Umbilical cord (tissue), 2 donors: ENCODE measurements around the gene SPTLC2. TPM values are rescaled to one million over a fixed set of nuclear protein-coding genes. Genes with fewer than 3 reads are reported as not detected.
"Not testable (repeated sequence)": the region's sequence is repeated elsewhere in the genome, so short reads cannot be mapped to it uniquely, and the experiment has no call there.

Source experiments
- DNase-seq: peaks from one replicate; pipeline ENCODE4 v3.0.0-alpha.2; 2015; ENCODE audit warnings: low spot score
- total RNA-seq: library from RNA; depleted of rRNA; stranded (reverse); fragments of >200 nt; gene quantifications from one replicate; pipeline ENCODE4 v1.2.3, GENCODE V29; 2014; ENCODE audit warnings: low replicate concordance; ENCODE audit not compliant: insufficient read depth

The SPTLC2 gene
- total RNA-seq, 1 donor from 2014 or later, result 36.1 TPM

GRCh38 chr14:77589099-77589498, 27.3 kb downstream of the SPTLC2 start:
- no peak for DNase-seq

- not testable (repeated sequence) for DNase-seq
These were observed 27.9 kb downstream of the SPTLC2 start for GRCh38 chr14:77588411-77589025.

- no peak for DNase-seq
These were observed 31.1 kb downstream of the SPTLC2 start for GRCh38 chr14:77585385-77585784.

- no peak for DNase-seq
These were observed 31.6 kb downstream of the SPTLC2 start for GRCh38 chr14:77584809-77585208.

GRCh38 chr14:77583657-77584056, 32.8 kb downstream of the SPTLC2 start:
- no peak for DNase-seq

- peak; percentile 74 for DNase-seq
These were observed 33.9 kb downstream of the SPTLC2 start for GRCh38 chr14:77582511-77582910.

GRCh38 chr14:77580964-77581505, 35.4 kb downstream of the SPTLC2 start:
- DNase-seq, result peak; percentile 68

GRCh38 chr14:77580477-77580876, 36.0 kb downstream of the SPTLC2 start:
- DNase-seq, result no peak

GRCh38 chr14:77579780-77580179, 36.7 kb downstream of the SPTLC2 start:
- DNase-seq, result no peak

- DNase-seq, result no peak
These were observed 37.4 kb downstream of the SPTLC2 start for GRCh38 chr14:77579065-77579464.

GRCh38 chr14:77574446-77575115, 41.9 kb downstream of the SPTLC2 start:
- DNase-seq, result peak; percentile 35

- no peak for DNase-seq
These were observed 42.5 kb downstream of the SPTLC2 start for GRCh38 chr14:77573964-77574363.

- DNase-seq, result no peak
These were observed 45.6 kb downstream of the SPTLC2 start for GRCh38 chr14:77570706-77571268.

GRCh38 chr14:77565994-77566305, 50.5 kb downstream of the SPTLC2 start:
- DNase-seq, result no peak

GRCh38 chr14:77565289-77565993, 51.0 kb downstream of the SPTLC2 start:
- DNase-seq, result no peak

- DNase-seq, result no peak
These were observed 53.8 kb downstream of the SPTLC2 start for GRCh38 chr14:77562681-77563080.

- no peak for DNase-seq
These were observed 54.6 kb downstream of the SPTLC2 start for GRCh38 chr14:77561881-77562280.

GRCh38 chr14:77559381-77559780, 57.1 kb downstream of the SPTLC2 start:
- DNase-seq, result no peak

- DNase-seq, result no peak
These were observed 59.0 kb downstream of the SPTLC2 start for GRCh38 chr14:77557391-77557790.

- DNase-seq, result no peak
These were observed 59.5 kb downstream of the SPTLC2 start for GRCh38 chr14:77556946-77557345.

- DNase-seq, result no peak
These were observed 61.4 kb downstream of the SPTLC2 start for GRCh38 chr14:77554816-77555599.

- DNase-seq, result no peak
These were observed 62.2 kb downstream of the SPTLC2 start for GRCh38 chr14:77554207-77554606.
